Left colon (tissue), 2 donors: ENCODE measurements around the gene CHI3L1. TPM values are rescaled to one million over a fixed set of nuclear protein-coding genes. Genes with fewer than 3 reads are reported as not detected.
"Not testable (repeated sequence)": the region's sequence is repeated elsewhere in the genome, so short reads cannot be mapped to it uniquely, and the experiment has no call there.

Experiments
- ATAC-seq: fragments of 200-7000 bp; cut with Tn5 transposase; one replicate; pipeline ENCODE4 v1.9.1; 2020; ENCODE audit warnings: mild to moderate bottlenecking, moderate library complexity
- DNase-seq, 2 donors: peaks; one replicate each; pipeline ENCODE4 v3.0.0-alpha.2; 2020
- intact Hi-C, 2 donors: fragments of 100-400 bp; cut with DNase I in 1 of 2; cut with micrococcal nuclease in 1 of 2; formaldehyde crosslinking; loops; one replicate each; pipeline versions ENCODE4 v1.11.2 to v1.14.0; 2022; cut with DNase I, micrococcal nuclease
- long read RNA-seq: library from polyadenylated mRNA; unstranded; transcript quantifications from one replicate; pipeline ENCODE4 v2.0.0, GENCODE V29; 2021
- total RNA-seq, 2 donors: library from RNA; stranded (reverse); fragmentation: NEBNext Ultra II Directional; extraction: Animal tissue kit (Norgen Biotek cat#: 25700); gene quantifications; one replicate each; pipeline ENCODE4 v1.2.1, GENCODE V29; 2021
- donor health status: DM: no; HTN: no; CAD: no.
- donor health status: DM: yes; HTN: yes; CAD: no.

CHI3L1 gene
- total RNA-seq, result 1 to 10 TPM in 1 of 2 donors, under 1 TPM in 1; 0.67 to 3.0 TPM
- long read RNA-seq, transcript CHI3L1-201 (10 exons, 1,792 nt), result major isoform, 6 of 8 reads
- long read RNA-seq, partial matches to known transcripts, result 0 of 8 reads
- long read RNA-seq, other reads (novel, unspliced or antisense), result 2 of 8 reads

GRCh38 chr1:203186446-203187303 is at the start of gene CHI3L1:
Gene CHI3L1 (minus strand): TSS chr1:203186704. CDS start chr1:203186623, 81 bp downstream.
- DNase-seq (no peak), ATAC-seq (peak; percentile 39)
- intact Hi-C loops, result no loop called here

GRCh38 chr1:203234901-203235300 is 48.4 kb upstream of the CHI3L1 start:
- intact Hi-C loops, ATAC-seq, DNase-seq: not testable (repeated sequence)

GRCh38 chr1:203229471-203230135 is 43.1 kb upstream of the CHI3L1 start, which contains the start of gene CHIT1:
Gene CHIT1 (minus strand): TSS chr1:203229673. CDS start chr1:203229636, 37 bp downstream.
- ATAC-seq, result no peak
- intact Hi-C loops, result no loop called here
- DNase-seq, result no peak

- intact Hi-C loops, result no loop called here
- no peak for ATAC-seq
These were observed 42.2 kb upstream of the CHI3L1 start for GRCh38 chr1:203228670-203229069.

GRCh38 chr1:203227371-203228083 is 41.0 kb upstream of the CHI3L1 start:
- DNase-seq, result no peak
- no peak for ATAC-seq
- intact Hi-C loops, result no loop called here

More at GRCh38 chr1:203228670-203229069, 42.2 kb upstream of the CHI3L1 start:
- no peak for DNase-seq

GRCh38 chr1:203225071-203225470 is 38.6 kb upstream of the CHI3L1 start:
- intact Hi-C loops, result no loop called here
- DNase-seq, result no peak
- no peak for ATAC-seq

GRCh38 chr1:203223012-203223775 is 36.7 kb upstream of the CHI3L1 start:
- DNase-seq (no peak), ATAC-seq (no peak)
- intact Hi-C loops, result no loop called here

- intact Hi-C loops, result loop anchor here (5.0 kb wide), 2 partner anchors 103 to 183 kb away; no protein-coding TSS in a partner anchor
These were observed 33.4 kb upstream of the CHI3L1 start for GRCh38 chr1:203219934-203220333.

GRCh38 chr1:203219171-203219570 is 32.7 kb upstream of the CHI3L1 start:
- intact Hi-C loops, result loop anchor here (5.0 kb wide), 2 partner anchors 102 to 182 kb away; no protein-coding TSS in a partner anchor
- ATAC-seq, result no peak
- DNase-seq, result no peak

More at GRCh38 chr1:203219934-203220333, 33.4 kb upstream of the CHI3L1 start:
- no peak for DNase-seq
- ATAC-seq, result no peak

GRCh38 chr1:203217668-203218067 is 31.2 kb upstream of the CHI3L1 start:
- no peak for DNase-seq
- ATAC-seq, result no peak
- intact Hi-C loops, result loop anchor here (5.0 kb wide), 2 partner anchors 100 to 180 kb away; no protein-coding TSS in a partner anchor

- peak; percentile 53 for ATAC-seq
- DNase-seq, result no peak
These were observed 30.7 kb upstream of the CHI3L1 start for GRCh38 chr1:203217139-203217655.

GRCh38 chr1:203216274-203217138 is 30.0 kb upstream of the CHI3L1 start:
- intact Hi-C loops, result loop anchor here (5.0 kb wide), 2 partner anchors 99 to 179 kb away; no protein-coding TSS in a partner anchor
- DNase-seq, result peak in 1 of 2 donors; percentile 39
- ATAC-seq, result peak; percentile 72

More at GRCh38 chr1:203217139-203217655, 30.7 kb upstream of the CHI3L1 start:
- intact Hi-C loops, result loop anchor here (5.0 kb wide), 2 partner anchors 100 to 180 kb away; no protein-coding TSS in a partner anchor

GRCh38 chr1:203215573-203215972 is 29.1 kb upstream of the CHI3L1 start:
- intact Hi-C loops, result loop anchor here (5.0 kb wide), 2 partner anchors 98 to 178 kb away; no protein-coding TSS in a partner anchor
- ATAC-seq (no peak), DNase-seq (no peak)

- DNase-seq (no peak), ATAC-seq (no peak)
- intact Hi-C loops, result loop anchor here (5.0 kb wide), 2 partner anchors 98 to 178 kb away; no protein-coding TSS in a partner anchor
These were observed 28.4 kb upstream of the CHI3L1 start for GRCh38 chr1:203214871-203215270.

GRCh38 chr1:203213126-203213525 is 26.6 kb upstream of the CHI3L1 start:
- intact Hi-C loops, result no loop called here
- DNase-seq, result no peak
- ATAC-seq, result no peak

- intact Hi-C loops, result no loop called here
- ATAC-seq (no peak), DNase-seq (no peak)
These were observed 25.3 kb upstream of the CHI3L1 start for GRCh38 chr1:203211812-203212211.

GRCh38 chr1:203210988-203211387 is 24.5 kb upstream of the CHI3L1 start:
- ATAC-seq (no peak), DNase-seq (no peak)
- intact Hi-C loops, result no loop called here
